ENCODE measurements around the gene ZNF554. TPM values are rescaled to one million over a fixed set of nuclear protein-coding genes. Genes with fewer than 3 reads are reported as not detected.
A peak's percentile ranks its signal among the peaks of the same experiment; 100 is the strongest.

ZNF554 gene
- total RNA-seq (1.6 and 1.8 TPM in 2 replicates), polyA plus RNA-seq (1.0 and 1.2 TPM in 2 replicates), polyA minus RNA-seq (1.7 and 1.8 TPM in 2 replicates), Bru-seq, nascent RNA (percentile 42 among the genes with signal in this experiment), BruChase-seq, experiment 1, labeled RNA remaining after a 6-hour chase (percentile 37 among the genes with signal in this experiment), BruChase-seq, experiment 2, labeled RNA remaining after a 2-hour chase (percentile 37 among the genes with signal in this experiment)
- polyA plus RNA-seq (2011; cell fraction: cytosol; rRNA removed) = 0.96 and 1.0 TPM in 2 replicates
- polyA plus RNA-seq (2011; cell fraction: nucleus; rRNA removed) = 2.8 and 3.8 TPM in 2 replicates
- 1.0 and 1.1 TPM in 2 replicates for polyA plus RNA-seq (2012)
- polyA minus RNA-seq (2011; cell fraction: cytosol; rRNA and poly(A)+ RNA removed) = 1.8 TPM
- polyA minus RNA-seq (2011; cell fraction: nucleus; rRNA and poly(A)+ RNA removed) = 0.87 and 1.2 TPM in 2 replicates
- long read RNA-seq, partial matches to known transcripts = 2 of 7 reads
- long read RNA-seq, other reads (novel, unspliced or antisense) = 2 of 7 reads

DNA sequence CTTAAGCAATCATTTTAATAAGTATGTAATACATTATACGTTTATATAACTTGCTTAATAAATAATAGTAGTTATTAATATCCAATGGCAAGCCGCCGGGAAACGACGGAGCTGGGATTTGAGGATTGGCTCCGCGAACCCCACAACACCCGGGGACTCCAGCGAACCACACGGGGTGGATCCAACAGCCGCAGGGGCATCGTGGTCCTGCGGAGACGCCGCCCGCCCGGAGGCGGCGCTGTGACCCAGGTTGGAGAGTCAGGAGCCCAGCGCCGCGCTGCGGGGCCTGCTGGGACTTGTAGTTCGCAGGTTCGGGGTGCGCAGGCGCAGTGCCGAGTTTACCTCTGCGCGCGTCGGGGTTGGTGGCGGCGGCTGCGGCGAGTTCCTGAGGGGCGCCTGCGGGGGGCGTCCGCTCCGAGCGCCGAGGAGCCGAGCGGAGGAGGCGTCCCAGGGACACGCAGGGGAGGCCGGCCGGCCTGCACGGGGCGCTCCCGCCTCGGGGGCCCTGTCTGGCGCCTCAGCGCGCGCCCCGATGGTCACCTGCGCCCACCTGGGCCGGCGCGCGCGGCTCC is at the start of gene ZNF554:
Gene ZNF554 (plus strand): TSS at position 329 of the 572 bp plus-strand sequence. CDS start 204 bp downstream, at position 533.
- intact Hi-C loops (cut with micrococcal nuclease) = loop anchor here (2.0 kb wide), 1 partner anchor 37 kb away; the partner anchor contains the start of gene SGTA
- Histone ChIP-seq H3K9me3 (replicated peaks; ENCODE audit: control insufficient read depth, insufficient read depth, low read length) (no peaks in the 10 kb centered on the region), H3K4me2 (ENCODE audit: insufficient read depth, low read length) (peak within 1 kb of the TSS; percentile 89), H3K9me1 (replicated peaks; ENCODE audit: control insufficient read depth, extremely low read depth, insufficient read depth, low read length) (no peaks in the 10 kb centered on the region), H4K20me1 (replicated peaks; ENCODE audit: control insufficient read depth, extremely low read depth, insufficient read depth, low read length) (no peaks in the 10 kb centered on the region), H2AFZ (ENCODE audit: low read depth, low read length) (peak within 1 kb of the TSS; percentile 75), H3K4me3 (replicated peaks in 1 of 3; ENCODE audit: insufficient read depth in 1 of 3, low read depth in 1 of 3, low read length in 3 of 3) (peak within 1 kb of the TSS; percentile 54 to 86 (median 61)), H3K27me3 (ENCODE audit: control insufficient read depth in 2 of 2, insufficient read depth in 2 of 2, low read length in 2 of 2) (no peaks in the 10 kb centered on the region), H3K4me1 (ENCODE audit: control insufficient read depth, extremely low read depth, insufficient read depth, low read length) (peaks cover 3% of the 10 kb centered on the region), H3K79me2 (ENCODE audit: control insufficient read depth, insufficient read depth, low read length) (no peaks in the 10 kb centered on the region), H3K9ac (replicated peaks; ENCODE audit: extremely low read depth, insufficient read depth, low read length) (peak within 1 kb of the TSS; percentile 36), H3K36me3 (ENCODE audit: control insufficient read depth in 2 of 2, extremely low read depth in 1 of 2, insufficient read depth in 2 of 2, low read length in 2 of 2) (peaks cover 0 to 3% of the 10 kb centered on the region in 2 experiments), H3K27ac (ENCODE audit: insufficient read depth, low read depth, low read length) (no peak within 1 kb of the TSS)
- ChIA-PET POLR2A (interaction anchor here (1.1 kb wide), 1 partner anchor 21 kb away, joined by 3 read pairs; no protein-coding TSS in a partner anchor), CTCF (interaction anchor here (1.1 to 1.2 kb wide), 3 partner anchors 21 to 34 kb away, joined by 3 to 5 read pairs (median 4); partner anchors contain the start of genes THOP1 and ZNF555)
- DNase-seq (ENCODE audit: low read depth, low spot score) (peak; percentile 95), FAIRE-seq (peak; percentile 83)
- dilution Hi-C loops (cut with MboI; ENCODE audit: extremely low pct_ligation_motif_present, low sequenced_read_pairs) = no loop called here
- TF ChIP-seq POLR2AphosphoS5 (IDR thresholded peaks at IDR 0.05; ENCODE audit: insufficient read depth, low read depth, low read length) (peak; percentile 71), GATA2 (IDR thresholded peaks at IDR 0.05; ENCODE audit: insufficient read depth, insufficient read length, low read depth, low read length) (no peak)
- TF ChIP-seq, protein P1, sequence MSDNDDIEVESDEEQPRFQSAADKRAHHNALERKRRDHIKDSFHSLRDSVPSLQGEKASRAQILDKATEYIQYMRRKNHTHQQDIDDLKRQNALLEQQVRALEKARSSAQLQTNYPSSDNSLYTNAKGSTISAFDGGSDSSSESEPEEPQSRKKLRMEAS (IDR thresholded peaks at IDR 0.05; ENCODE audit: insufficient read depth, insufficient read length) = peak; percentile 41
- TF ChIP-seq, protein P2, sequence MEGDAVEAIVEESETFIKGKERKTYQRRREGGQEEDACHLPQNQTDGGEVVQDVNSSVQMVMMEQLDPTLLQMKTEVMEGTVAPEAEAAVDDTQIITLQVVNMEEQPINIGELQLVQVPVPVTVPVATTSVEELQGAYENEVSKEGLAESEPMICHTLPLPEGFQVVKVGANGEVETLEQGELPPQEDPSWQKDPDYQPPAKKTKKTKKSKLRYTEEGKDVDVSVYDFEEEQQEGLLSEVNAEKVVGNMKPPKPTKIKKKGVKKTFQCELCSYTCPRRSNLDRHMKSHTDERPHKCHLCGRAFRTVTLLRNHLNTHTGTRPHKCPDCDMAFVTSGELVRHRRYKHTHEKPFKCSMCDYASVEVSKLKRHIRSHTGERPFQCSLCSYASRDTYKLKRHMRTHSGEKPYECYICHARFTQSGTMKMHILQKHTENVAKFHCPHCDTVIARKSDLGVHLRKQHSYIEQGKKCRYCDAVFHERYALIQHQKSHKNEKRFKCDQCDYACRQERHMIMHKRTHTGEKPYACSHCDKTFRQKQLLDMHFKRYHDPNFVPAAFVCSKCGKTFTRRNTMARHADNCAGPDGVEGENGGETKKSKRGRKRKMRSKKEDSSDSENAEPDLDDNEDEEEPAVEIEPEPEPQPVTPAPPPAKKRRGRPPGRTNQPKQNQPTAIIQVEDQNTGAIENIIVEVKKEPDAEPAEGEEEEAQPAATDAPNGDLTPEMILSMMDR (IDR thresholded peaks at IDR 0.05; ENCODE audit: extremely low read depth in 1 of 2, insufficient read depth in 1 of 2, low read depth in 1 of 2, low read length in 2 of 2) = peak; percentile 96 to 98
- BruUV-seq (replicated peaks) = no TSS peak

Data from endothelial cell of umbilical vein (primary cell).